HCT116 (cell line): ENCODE results near the gene CREB3. TPM values are rescaled to one million over a fixed set of nuclear protein-coding genes. Genes with fewer than 3 reads are reported as not detected.

ENCODE experiments used
- ATAC-seq: fragments of 200-7000 bp; cut with Tn5 transposase; 2 replicates; pipeline ENCODE4 v1.9.1; 2020; ENCODE audit warnings: mild to moderate bottlenecking, moderate library complexity
- BruUV-seq: library from RNA; stranded (reverse); fragments of 400-500 nt; replicated peaks from 2 replicates; lab custom pipeline; 2021; lab: Mats Ljungman, UMichigan
- CTCF ChIA-PET: fragments of 300-600 bp; sonication (Branson Sonifier 250); formaldehyde crosslinking; loops from one replicate; lab custom pipeline; 2021; ENCODE audit warnings: antibody characterized with exemption; lab: Charles Lee
- POLR2A ChIA-PET: fragments of 300-600, 350-600 bp; sonication (Branson Sonifier 250); formaldehyde crosslinking; loops from one replicate; lab custom pipeline; 2021; ENCODE audit warnings: antibody characterized with exemption; lab: Charles Lee
- RAD21 ChIA-PET, 2 experiments: fragments of 300-600 bp; sonication (Branson Sonifier 250); formaldehyde crosslinking; loops; one replicate each; lab custom pipeline; 2023; ENCODE audit warnings: low total read pairs in 2 of 2; ENCODE audit not compliant: uncharacterized antibody in 2 of 2, unreplicated experiment in 2 of 2, low non-redundant PET in 1 of 2; lab: Charles Lee
- DNase-seq: peaks from one replicate; pipeline ENCODE4 v3.0.0-alpha.2; 2010; ENCODE audit warnings: low read depth, low spot score
- H2AFZ ChIP-seq: fragments of 200-600 bp; shearing (Covaris generic), sonication (generic); 2 replicates; pipeline ENCODE4 v1.6.1; 2017; ENCODE audit warnings: low read depth, mixed run types, mixed read lengths, antibody characterized with exemption, low read length; ENCODE audit not compliant: poor library complexity, severe bottlenecking
- H3K27ac ChIP-seq: 2 replicates; pipeline ENCODE4 v1.5.1; 2012; ENCODE audit warnings: low read depth, low read length
- H3K27me3 ChIP-seq: fragments of 200-600 bp; sonication (generic); 2 replicates; pipeline ENCODE4 v1.6.1; 2016; ENCODE audit warnings: mixed run types, low read length, mixed read lengths; ENCODE audit not compliant: insufficient read depth
- H3K36me3 ChIP-seq, 2 experiments: fragments of 200-500 bp in 1 of 2; fragments of 200-600 bp in 1 of 2; sonication (Bioruptor generic) in 1 of 2; sonication (generic) in 1 of 2; 2 replicates each; pipeline versions ENCODE4 v1.5.1 to v1.6.1; 2014 to 2016; ENCODE audit warnings: low read length in 2 of 2, inconsistent platforms in 1 of 2, mixed read lengths in 1 of 2, mixed run types in 1 of 2; ENCODE audit not compliant: insufficient read depth in 2 of 2, control insufficient read depth in 1 of 2
- H3K4me1 ChIP-seq, 2 experiments: fragments of 200-600 bp in 1 of 2; sonication (generic) in 1 of 2; 2 replicates each; pipeline versions ENCODE4 v1.5.1 to v1.6.1; 2012 to 2017; ENCODE audit warnings: low read length in 2 of 2, inconsistent platforms in 1 of 2, mild to moderate bottlenecking in 1 of 2, mixed read lengths in 1 of 2, mixed run types in 1 of 2, moderate library complexity in 1 of 2; ENCODE audit not compliant: insufficient read depth in 2 of 2, control insufficient read depth in 1 of 2
- H3K4me2 ChIP-seq: fragments of 200-600 bp; sonication (generic); 2 replicates; pipeline ENCODE4 v1.6.1; 2017; ENCODE audit warnings: mixed run types, low read length, mixed read lengths
- H3K4me3 ChIP-seq, 2 experiments: fragments of 200-600 bp in 1 of 2; sonication (generic) in 1 of 2; replicated peaks in 1 of 2; 2 replicates each; pipeline ENCODE4 v1.5.1; 2011 to 2016; ENCODE audit warnings: low read length in 2 of 2, control low read depth in 1 of 2, low read depth in 1 of 2, mild to moderate bottlenecking in 1 of 2, mixed read lengths in 1 of 2, mixed run types in 1 of 2
- H3K79me2 ChIP-seq: fragments of 200-600 bp; sonication (generic); 2 replicates; pipeline ENCODE4 v1.6.1; 2017; ENCODE audit warnings: mild to moderate bottlenecking, mixed run types, low read length, moderate library complexity, mixed read lengths; ENCODE audit not compliant: insufficient read depth
- H3K9ac ChIP-seq: fragments of 200-600 bp; sonication (generic); 2 replicates; pipeline ENCODE4 v1.6.1; 2016; ENCODE audit warnings: low read length, mixed read lengths
- H3K9me2 ChIP-seq: fragments of 200-600 bp; sonication (generic), shearing (Covaris generic); 2 replicates; pipeline ENCODE4 v1.6.1; 2017; ENCODE audit warnings: mixed run types, mild to moderate bottlenecking, moderate library complexity; ENCODE audit not compliant: insufficient read depth
- H3K9me3 ChIP-seq, 2 experiments: fragments of 200-500 bp in 1 of 2; fragments of 200-600 bp in 1 of 2; sonication (Bioruptor generic) in 1 of 2; sonication (generic) in 1 of 2; 2 replicates each; pipeline ENCODE4 v1.6.1; 2014 to 2017; ENCODE audit warnings: low read length in 2 of 2, mixed read lengths in 2 of 2, inconsistent platforms in 1 of 2, low read depth in 1 of 2, mild to moderate bottlenecking in 1 of 2, mixed run types in 1 of 2, moderate library complexity in 1 of 2; ENCODE audit not compliant: control insufficient read depth in 1 of 2, insufficient read depth in 1 of 2
- H4K20me1 ChIP-seq: fragments of 200-600 bp; sonication (generic), shearing (Covaris generic); 2 replicates; pipeline ENCODE4 v1.6.1; 2017; ENCODE audit warnings: mixed run types, mild to moderate bottlenecking, moderate library complexity; ENCODE audit not compliant: insufficient read depth
- EGR1 ChIP-seq: IDR thresholded peaks from 2 replicates; pipeline ENCODE4 v1.6.1; 2012; ENCODE audit warnings: low read depth
- FOSL1 ChIP-seq: IDR thresholded peaks from 2 replicates; pipeline ENCODE4 v1.6.1; 2012; ENCODE audit warnings: low read depth
- JUND ChIP-seq: IDR thresholded peaks from 2 replicates; pipeline ENCODE4 v1.6.1; 2012
- POLR2AphosphoS5 ChIP-seq: IDR thresholded peaks from 2 replicates; pipeline ENCODE4 v1.6.1; 2011; ENCODE audit warnings: mild to moderate bottlenecking, low read depth, low read length, moderate library complexity
- SP1 ChIP-seq: IDR thresholded peaks from 2 replicates; pipeline ENCODE4 v1.6.1; 2012; ENCODE audit warnings: low read depth
- SRF ChIP-seq: IDR thresholded peaks from 2 replicates; pipeline ENCODE4 v1.6.1; 2012; ENCODE audit warnings: low read depth
- ZFX ChIP-seq: fragments of 450-650 bp; IDR thresholded peaks from 2 replicates; pipeline ENCODE4 v1.6.1; 2017
- ZNF274 ChIP-seq: fragments of 200-500 bp; sonication (Bioruptor generic); IDR thresholded peaks from 2 replicates; pipeline ENCODE4 v1.6.1; 2014; ENCODE audit warnings: mild to moderate bottlenecking, low read depth, low read length, inconsistent platforms
- intact Hi-C: fragments of 100-400 bp; cut with micrococcal nuclease; formaldehyde crosslinking; loops from 2 replicates; pipeline ENCODE4 v1.10.0; 2022
- total RNA-seq: library from RNA; stranded (reverse); gene quantifications from one replicate; pipeline ENCODE4 v1.2.1, GENCODE V29; 2021; ENCODE audit not compliant: unreplicated experiment
- TF ChIP-seq, protein P1 (sequence below): IDR thresholded peaks from 2 replicates; pipeline ENCODE4 v1.6.1; 2012; ENCODE audit warnings: low read depth
- TF ChIP-seq, protein P2 (sequence below): IDR thresholded peaks from 2 replicates; pipeline ENCODE4 v1.6.1; 2011; ENCODE audit warnings: mild to moderate bottlenecking, low read length, moderate library complexity; ENCODE audit not compliant: insufficient replicate concordance; ENCODE audit errors: extremely low read depth

The CREB3 gene
- total RNA-seq, 1 experiment from 2014 or later: 22.3 TPM

DNA sequence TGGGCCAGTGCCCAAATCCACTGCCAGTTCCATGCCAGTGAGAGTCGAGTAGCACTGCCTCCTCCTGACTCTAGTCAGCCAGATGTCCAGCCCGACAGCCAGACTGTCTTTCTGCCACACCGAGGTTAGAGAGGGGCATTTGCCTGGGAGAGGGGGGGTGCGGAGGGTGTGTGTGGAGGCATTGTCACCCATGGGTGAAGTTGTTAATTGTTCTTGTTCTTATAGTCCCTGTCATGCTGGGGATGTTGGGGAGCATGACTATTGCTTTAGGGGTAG is 17.7 kb downstream of the CREB3 start (continued):
- TF ChIP-seq, protein P1, sequence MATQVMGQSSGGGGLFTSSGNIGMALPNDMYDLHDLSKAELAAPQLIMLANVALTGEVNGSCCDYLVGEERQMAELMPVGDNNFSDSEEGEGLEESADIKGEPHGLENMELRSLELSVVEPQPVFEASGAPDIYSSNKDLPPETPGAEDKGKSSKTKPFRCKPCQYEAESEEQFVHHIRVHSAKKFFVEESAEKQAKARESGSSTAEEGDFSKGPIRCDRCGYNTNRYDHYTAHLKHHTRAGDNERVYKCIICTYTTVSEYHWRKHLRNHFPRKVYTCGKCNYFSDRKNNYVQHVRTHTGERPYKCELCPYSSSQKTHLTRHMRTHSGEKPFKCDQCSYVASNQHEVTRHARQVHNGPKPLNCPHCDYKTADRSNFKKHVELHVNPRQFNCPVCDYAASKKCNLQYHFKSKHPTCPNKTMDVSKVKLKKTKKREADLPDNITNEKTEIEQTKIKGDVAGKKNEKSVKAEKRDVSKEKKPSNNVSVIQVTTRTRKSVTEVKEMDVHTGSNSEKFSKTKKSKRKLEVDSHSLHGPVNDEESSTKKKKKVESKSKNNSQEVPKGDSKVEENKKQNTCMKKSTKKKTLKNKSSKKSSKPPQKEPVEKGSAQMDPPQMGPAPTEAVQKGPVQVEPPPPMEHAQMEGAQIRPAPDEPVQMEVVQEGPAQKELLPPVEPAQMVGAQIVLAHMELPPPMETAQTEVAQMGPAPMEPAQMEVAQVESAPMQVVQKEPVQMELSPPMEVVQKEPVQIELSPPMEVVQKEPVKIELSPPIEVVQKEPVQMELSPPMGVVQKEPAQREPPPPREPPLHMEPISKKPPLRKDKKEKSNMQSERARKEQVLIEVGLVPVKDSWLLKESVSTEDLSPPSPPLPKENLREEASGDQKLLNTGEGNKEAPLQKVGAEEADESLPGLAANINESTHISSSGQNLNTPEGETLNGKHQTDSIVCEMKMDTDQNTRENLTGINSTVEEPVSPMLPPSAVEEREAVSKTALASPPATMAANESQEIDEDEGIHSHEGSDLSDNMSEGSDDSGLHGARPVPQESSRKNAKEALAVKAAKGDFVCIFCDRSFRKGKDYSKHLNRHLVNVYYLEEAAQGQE: no peak
- TF ChIP-seq ZNF274 (no peak), EGR1 (no peak), SRF (no peak)
- TF ChIP-seq, protein P2, sequence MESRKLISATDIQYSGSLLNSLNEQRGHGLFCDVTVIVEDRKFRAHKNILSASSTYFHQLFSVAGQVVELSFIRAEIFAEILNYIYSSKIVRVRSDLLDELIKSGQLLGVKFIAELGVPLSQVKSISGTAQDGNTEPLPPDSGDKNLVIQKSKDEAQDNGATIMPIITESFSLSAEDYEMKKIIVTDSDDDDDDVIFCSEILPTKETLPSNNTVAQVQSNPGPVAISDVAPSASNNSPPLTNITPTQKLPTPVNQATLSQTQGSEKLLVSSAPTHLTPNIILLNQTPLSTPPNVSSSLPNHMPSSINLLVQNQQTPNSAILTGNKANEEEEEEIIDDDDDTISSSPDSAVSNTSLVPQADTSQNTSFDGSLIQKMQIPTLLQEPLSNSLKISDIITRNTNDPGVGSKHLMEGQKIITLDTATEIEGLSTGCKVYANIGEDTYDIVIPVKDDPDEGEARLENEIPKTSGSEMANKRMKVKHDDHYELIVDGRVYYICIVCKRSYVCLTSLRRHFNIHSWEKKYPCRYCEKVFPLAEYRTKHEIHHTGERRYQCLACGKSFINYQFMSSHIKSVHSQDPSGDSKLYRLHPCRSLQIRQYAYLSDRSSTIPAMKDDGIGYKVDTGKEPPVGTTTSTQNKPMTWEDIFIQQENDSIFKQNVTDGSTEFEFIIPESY: no peak

DNA sequence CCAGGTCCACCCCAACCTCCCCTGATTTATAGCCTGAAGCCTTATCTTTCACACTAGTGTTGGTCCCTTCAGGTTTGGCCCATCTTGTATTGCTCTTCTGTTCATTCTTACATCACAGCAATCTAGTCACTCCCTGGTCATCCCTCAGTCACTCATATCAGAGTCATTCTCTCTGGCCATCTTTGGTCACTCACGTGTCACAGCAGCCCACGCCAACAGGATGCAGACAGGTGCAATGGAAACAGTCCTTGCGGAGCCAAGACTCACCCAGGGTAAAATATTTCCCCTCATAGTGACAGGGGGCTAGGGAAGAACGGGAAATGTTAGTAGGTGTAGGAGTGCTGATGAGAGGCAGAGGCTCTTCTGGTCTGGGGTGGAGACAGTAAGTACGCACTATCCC is 21.0 kb downstream of the CREB3 start:
- no peak for ATAC-seq

More for the DNA sequence above, 21.0 kb downstream of the CREB3 start:
- H3K27me3 ChIP-seq: no peaks in the 10 kb centered on the region
- intact Hi-C loops: no loop called here
- BruUV-seq: no TSS peak
- no peak for DNase-seq
- peaks cover 28% of the 10 kb centered on the region for H3K79me2 ChIP-seq
- no peak overlapping the region for H2AFZ ChIP-seq
- H3K4me3 ChIP-seq: no peak overlapping the region
- peaks cover 13 to 25% of the 10 kb centered on the region in 2 experiments for H3K4me1 ChIP-seq
- CTCF ChIA-PET: no interaction called here
- TF ChIP-seq, protein P2: no peak
- TF ChIP-seq ZFX (no peak), ZNF274 (no peak), JUND (no peak), POLR2AphosphoS5 (no peak), FOSL1 (no peak), SRF (no peak), SP1 (no peak)
- no peak overlapping the region for H3K27ac ChIP-seq
- no peaks in the 10 kb centered on the region for H4K20me1 ChIP-seq
- no peak overlapping the region for H3K9ac ChIP-seq
- H3K9me2 ChIP-seq: no peaks in the 10 kb centered on the region
- H3K36me3 ChIP-seq: peaks cover 18 to 24% of the 10 kb centered on the region in 2 experiments; a peak in 3 of 4 replicates
- no peak overlapping the region for H3K4me2 ChIP-seq
- RAD21 ChIA-PET: no interaction called here
- no peaks in the 10 kb centered on the region for H3K9me3 ChIP-seq
- POLR2A ChIA-PET: interaction anchor here (1.2 kb wide), 1 partner anchor 22 kb away, joined by 4 read pairs; the partner anchor contains the start of genes CREB3 and TLN1
